ENCODE measurements around the gene COL4A2.

DNA sequence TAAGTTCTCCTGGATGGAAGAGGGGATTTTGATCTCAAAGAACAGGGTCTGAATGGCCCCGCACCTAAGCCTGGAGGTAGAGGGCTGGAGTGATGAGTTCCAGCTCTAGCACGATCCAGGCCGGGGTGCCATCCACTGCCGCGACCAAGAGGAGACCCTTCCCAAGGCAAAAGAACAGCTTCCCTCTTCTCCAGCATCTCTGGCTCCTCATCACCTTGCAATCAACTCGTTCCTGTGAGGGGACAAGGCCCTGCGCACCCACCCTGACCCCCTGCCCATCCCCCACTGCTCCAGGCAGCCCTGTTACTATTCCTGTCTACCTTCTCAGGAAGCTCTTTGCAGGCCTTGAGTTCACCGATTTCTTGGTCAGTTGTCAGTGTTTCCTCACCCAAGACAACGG, 17.9 kb upstream of the COL4A2 start:
- TF ChIP-seq EZH2 (IDR thresholded peaks at IDR 0.05) (no peak), POLR2A (IDR thresholded peaks at IDR 0.05; ENCODE audit: borderline replicate concordance, extremely low read depth, insufficient read depth, insufficient read length) (no peak), YY1 (IDR thresholded peaks at IDR 0.05; ENCODE audit: extremely low read depth, insufficient replicate concordance, low read depth, low read length) (no peak), EZH2phosphoT487 (IDR thresholded peaks at IDR 0.05; ENCODE audit: borderline replicate concordance) (no peak), SP1 (IDR thresholded peaks at IDR 0.05; ENCODE audit: low read depth) (no peak), RAD21 (IDR thresholded peaks at IDR 0.05; ENCODE audit: low read depth) (no peak)
- TF ChIP-seq, protein P1, sequence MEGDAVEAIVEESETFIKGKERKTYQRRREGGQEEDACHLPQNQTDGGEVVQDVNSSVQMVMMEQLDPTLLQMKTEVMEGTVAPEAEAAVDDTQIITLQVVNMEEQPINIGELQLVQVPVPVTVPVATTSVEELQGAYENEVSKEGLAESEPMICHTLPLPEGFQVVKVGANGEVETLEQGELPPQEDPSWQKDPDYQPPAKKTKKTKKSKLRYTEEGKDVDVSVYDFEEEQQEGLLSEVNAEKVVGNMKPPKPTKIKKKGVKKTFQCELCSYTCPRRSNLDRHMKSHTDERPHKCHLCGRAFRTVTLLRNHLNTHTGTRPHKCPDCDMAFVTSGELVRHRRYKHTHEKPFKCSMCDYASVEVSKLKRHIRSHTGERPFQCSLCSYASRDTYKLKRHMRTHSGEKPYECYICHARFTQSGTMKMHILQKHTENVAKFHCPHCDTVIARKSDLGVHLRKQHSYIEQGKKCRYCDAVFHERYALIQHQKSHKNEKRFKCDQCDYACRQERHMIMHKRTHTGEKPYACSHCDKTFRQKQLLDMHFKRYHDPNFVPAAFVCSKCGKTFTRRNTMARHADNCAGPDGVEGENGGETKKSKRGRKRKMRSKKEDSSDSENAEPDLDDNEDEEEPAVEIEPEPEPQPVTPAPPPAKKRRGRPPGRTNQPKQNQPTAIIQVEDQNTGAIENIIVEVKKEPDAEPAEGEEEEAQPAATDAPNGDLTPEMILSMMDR (IDR thresholded peaks at IDR 0.05 in 2 of 3, conservative IDR thresholded peaks at IDR 0.05 in 1 of 3; ENCODE audit: borderline replicate concordance in 1 of 3, insufficient read depth in 1 of 3, low read depth in 2 of 3, low read length in 2 of 3): no peak
- TF ChIP-seq, protein P2, sequence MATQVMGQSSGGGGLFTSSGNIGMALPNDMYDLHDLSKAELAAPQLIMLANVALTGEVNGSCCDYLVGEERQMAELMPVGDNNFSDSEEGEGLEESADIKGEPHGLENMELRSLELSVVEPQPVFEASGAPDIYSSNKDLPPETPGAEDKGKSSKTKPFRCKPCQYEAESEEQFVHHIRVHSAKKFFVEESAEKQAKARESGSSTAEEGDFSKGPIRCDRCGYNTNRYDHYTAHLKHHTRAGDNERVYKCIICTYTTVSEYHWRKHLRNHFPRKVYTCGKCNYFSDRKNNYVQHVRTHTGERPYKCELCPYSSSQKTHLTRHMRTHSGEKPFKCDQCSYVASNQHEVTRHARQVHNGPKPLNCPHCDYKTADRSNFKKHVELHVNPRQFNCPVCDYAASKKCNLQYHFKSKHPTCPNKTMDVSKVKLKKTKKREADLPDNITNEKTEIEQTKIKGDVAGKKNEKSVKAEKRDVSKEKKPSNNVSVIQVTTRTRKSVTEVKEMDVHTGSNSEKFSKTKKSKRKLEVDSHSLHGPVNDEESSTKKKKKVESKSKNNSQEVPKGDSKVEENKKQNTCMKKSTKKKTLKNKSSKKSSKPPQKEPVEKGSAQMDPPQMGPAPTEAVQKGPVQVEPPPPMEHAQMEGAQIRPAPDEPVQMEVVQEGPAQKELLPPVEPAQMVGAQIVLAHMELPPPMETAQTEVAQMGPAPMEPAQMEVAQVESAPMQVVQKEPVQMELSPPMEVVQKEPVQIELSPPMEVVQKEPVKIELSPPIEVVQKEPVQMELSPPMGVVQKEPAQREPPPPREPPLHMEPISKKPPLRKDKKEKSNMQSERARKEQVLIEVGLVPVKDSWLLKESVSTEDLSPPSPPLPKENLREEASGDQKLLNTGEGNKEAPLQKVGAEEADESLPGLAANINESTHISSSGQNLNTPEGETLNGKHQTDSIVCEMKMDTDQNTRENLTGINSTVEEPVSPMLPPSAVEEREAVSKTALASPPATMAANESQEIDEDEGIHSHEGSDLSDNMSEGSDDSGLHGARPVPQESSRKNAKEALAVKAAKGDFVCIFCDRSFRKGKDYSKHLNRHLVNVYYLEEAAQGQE (IDR thresholded peaks at IDR 0.05; ENCODE audit: low read depth): no peak
- TF ChIP-seq, protein P3, sequence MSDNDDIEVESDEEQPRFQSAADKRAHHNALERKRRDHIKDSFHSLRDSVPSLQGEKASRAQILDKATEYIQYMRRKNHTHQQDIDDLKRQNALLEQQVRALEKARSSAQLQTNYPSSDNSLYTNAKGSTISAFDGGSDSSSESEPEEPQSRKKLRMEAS (IDR thresholded peaks at IDR 0.05): no peak
